SH-SY5Y (cell line): Measurements from ENCODE around the gene PNPLA8.

Source experiments
- GATA2 ChIP-seq: IDR thresholded peaks from 2 replicates; pipeline ENCODE4 v1.6.1; 2011; ENCODE audit warnings: mild to moderate bottlenecking, low read depth, low read length
- GATA3 ChIP-seq: IDR thresholded peaks from 2 replicates; pipeline ENCODE4 v1.6.1; 2011; ENCODE audit warnings: low read depth, mild to moderate bottlenecking, low read length, moderate library complexity

Gene PNPLA8

DNA sequence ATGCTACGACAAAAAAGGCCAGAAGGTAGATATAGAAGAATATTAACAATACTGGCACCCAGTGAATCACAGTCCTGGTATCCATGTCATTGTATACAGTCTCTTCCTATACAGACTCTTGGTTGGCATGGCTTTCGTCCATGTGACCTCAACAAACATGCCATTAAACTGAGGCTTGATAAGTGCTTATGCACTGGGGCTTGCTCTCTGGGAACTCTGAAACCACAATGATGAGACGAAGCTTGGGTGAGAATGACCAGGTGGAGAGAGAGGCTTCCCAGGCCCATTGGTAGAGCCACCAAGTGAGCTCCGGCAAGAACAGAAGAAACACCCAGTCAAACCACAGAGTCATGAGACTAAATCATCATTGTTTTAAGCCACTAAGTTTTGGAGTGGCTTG is 33.2 kb downstream of the PNPLA8 start:
- TF ChIP-seq GATA2: no peak

DNA sequence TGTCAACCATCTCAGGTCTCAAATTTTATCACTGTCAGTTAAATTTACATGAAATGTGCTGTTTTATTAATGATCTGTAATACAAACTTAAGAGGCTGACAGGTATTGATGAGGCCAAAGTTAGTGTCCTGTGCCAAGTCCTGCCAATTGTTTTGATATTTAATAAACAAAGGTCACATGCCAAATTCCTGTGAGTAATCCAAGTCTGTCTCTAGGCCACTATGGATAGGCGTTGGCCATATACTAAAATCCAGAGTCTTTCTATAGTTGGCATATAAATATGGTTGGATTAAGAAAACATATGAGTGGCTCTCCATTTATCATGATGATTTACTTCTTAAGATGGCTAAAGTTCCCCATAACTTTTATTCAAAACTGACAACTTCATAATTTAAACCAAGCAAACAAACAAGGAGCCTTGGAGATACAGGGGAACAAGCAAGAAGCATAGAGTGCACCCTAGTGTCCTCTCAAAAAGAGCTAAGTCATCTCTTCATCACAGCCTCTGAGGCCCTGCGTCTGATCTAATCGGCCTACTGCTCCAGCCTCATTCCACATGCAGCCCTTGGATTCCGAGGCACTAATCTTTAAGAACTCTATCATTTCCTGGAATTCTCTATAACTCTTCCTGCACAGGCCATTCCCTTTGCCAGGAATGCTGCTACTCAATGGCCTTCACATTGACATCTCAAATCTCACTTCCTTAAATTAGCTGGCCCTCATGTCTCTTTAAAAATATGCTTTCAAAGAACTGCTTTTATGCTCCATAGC is 37.0 kb downstream of the PNPLA8 start:
- TF ChIP-seq GATA3: no peak

GRCh38 chr7:108487646-108488045 is 38.3 kb downstream of the PNPLA8 start:
- no peak for TF ChIP-seq GATA3
- no peak for TF ChIP-seq GATA2

- TF ChIP-seq GATA3: no peak
- TF ChIP-seq GATA2: no peak
Measured at GRCh38 chr7:108486291-108486966, 39.5 kb downstream of the PNPLA8 start.

DNA sequence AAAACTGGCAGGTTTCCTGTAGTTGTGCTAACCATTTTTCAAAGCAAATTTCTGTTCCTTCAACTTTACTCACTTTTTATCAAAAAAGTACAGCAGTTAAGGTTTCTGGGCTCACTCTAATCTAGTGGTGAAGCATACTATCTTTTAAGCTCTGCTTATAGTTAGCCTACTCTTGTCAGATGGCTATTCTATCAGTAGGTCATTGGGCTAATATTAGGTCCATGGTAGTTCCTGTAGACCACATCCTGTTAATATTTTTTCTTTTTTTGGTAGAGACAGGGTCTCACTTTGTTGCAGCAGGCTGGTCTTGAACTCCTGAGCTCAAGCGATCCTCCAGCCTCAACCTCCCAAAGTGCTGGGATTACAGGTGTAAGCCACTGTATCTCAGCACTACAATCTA is 41.8 kb downstream of the PNPLA8 start:
- TF ChIP-seq GATA2 (no peak), GATA3 (no peak)

- TF ChIP-seq GATA3: no peak
- TF ChIP-seq GATA2: no peak
Measured at GRCh38 chr7:108480311-108480710, 45.6 kb downstream of the PNPLA8 start.

GRCh38 chr7:108479751-108480150 is 46.2 kb downstream of the PNPLA8 start:
- TF ChIP-seq GATA3: no peak
- TF ChIP-seq GATA2: no peak

GRCh38 chr7:108479118-108479517 is 46.8 kb downstream of the PNPLA8 start:
- TF ChIP-seq GATA2 (no peak), GATA3 (no peak)

DNA sequence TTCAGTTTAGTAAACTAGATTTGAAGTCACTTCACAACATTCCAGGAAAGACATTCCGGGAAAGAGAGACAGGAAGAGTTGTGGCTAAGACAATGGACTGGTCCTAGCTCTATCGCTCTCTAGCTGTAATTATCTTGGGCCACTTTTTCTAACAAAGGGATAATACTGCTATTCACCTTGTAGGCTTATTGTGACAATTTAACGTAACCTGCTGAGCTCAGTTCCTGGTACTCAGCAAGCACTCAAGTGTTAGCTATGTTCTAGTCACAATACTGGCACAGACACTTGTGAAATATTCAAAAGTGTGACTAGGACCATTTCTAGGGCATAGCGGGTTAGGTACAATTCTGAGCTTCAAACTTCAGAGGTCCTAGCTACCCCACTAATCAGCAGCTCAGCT is 57.7 kb downstream of the PNPLA8 start:
- no peak for TF ChIP-seq GATA2
- TF ChIP-seq GATA3: no peak

- TF ChIP-seq GATA3 (no peak), GATA2 (no peak)
Measured at GRCh38 chr7:108467391-108467790, 58.5 kb downstream of the PNPLA8 start.

DNA sequence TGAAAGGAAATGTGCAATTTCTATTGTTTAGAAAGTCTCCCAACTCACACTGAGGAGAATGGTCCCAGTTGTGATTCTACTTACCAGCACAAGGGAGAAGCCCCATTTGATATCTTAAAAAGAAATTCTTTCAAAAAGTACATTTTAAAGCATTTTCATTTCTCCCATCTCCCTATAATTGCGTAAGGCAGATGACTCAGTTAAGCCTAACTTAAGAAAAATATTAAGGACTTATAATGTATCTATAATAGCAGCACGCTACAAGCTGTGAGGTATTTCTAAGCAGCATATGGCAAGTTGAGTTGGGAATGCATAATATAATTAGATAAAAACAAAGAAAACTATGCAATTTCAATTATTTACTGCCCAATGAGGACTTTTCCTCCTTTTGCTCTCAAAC is 61.2 kb downstream of the PNPLA8 start:
- no peak for TF ChIP-seq GATA2
- TF ChIP-seq GATA3: no peak

DNA sequence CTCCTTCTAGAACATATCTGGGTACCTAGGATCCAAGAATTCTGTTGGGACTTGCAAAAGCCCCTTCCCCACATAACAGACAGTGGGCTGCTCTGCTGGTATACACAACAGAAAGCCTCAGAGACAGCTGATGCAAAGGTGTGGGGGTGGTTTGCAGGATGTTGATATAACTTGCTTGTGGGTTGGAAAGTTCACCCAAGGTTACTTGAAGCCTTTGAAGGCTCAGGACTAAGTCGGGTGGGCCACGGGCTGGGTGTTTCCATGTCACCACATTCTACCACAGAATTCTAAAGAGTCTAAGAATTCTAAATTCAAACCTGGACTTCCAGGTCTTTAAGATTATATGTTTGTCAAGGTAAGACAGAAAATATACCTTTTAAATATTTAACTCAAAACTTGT is 62.3 kb downstream of the PNPLA8 start:
- TF ChIP-seq GATA3 (no peak), GATA2 (no peak)

DNA sequence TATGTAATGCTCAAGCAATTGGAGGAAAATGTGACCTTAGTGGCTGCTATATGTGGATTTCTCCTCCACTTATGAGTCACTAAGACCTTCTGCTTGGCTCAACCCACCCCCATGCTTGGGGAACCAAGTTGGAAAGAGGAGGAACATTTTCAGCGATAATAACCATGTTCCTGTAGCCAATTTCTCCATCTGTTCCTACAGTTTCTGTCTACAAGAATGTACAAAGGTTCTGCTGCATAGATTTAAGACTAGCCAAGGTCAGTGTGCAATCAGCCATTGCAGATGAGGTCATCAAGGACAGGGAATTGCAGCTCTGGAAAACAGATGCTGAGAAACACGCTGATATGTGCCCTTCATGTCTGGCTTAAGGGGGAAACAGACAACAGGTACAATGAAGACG is 64.1 kb downstream of the PNPLA8 start:
- TF ChIP-seq GATA2 (no peak), GATA3 (no peak)

GRCh38 chr7:108460964-108461363 is 65.0 kb downstream of the PNPLA8 start:
- no peak for TF ChIP-seq GATA2
- no peak for TF ChIP-seq GATA3

- TF ChIP-seq GATA3 (no peak), GATA2 (no peak)
Measured at GRCh38 chr7:108459922-108460551, 65.9 kb downstream of the PNPLA8 start.

DNA sequence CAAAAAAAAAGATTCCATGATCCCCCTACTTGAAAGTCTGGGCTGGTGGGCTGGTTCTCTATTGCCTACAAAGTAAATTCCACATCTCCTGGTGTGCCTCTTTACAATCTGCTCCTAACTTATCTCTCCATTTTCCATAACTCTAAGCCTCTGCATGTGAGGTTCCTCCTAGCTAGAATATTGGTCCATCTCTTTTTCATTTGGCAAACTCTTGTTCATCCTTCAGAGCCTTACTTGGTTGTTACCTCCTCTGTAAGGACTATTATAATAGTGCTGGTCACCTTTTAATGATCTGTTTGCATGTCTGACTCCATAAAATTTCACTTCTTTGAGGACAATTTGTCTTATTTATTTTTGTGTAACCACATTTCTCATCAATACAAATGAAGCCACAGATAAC is 68.1 kb downstream of the PNPLA8 start:
- no peak for TF ChIP-seq GATA2
